Ectodermal cell (in vitro differentiated cells): ENCODE results near the gene LATS1.
A peak's percentile ranks its signal among the peaks of the same experiment; 100 is the strongest.

ENCODE experiments used
- H3K27ac ChIP-seq: 2 replicates; pipeline ENCODE4 v1.7.0; 2013; ENCODE audit warnings: mild to moderate bottlenecking, low read depth, low read length; ENCODE audit not compliant: insufficient read depth, poor library complexity, severe bottlenecking
- H3K27me3 ChIP-seq: 2 replicates; pipeline ENCODE4 v1.7.0; 2013; ENCODE audit warnings: mild to moderate bottlenecking, low read length; ENCODE audit not compliant: insufficient read depth, control insufficient read depth, poor library complexity, severe bottlenecking
- H3K36me3 ChIP-seq: one replicate; pipeline ENCODE4 v1.7.0; 2013; ENCODE audit warnings: low read length; ENCODE audit not compliant: control insufficient read depth, insufficient read depth
- H3K4me1 ChIP-seq: one replicate; pipeline ENCODE4 v1.7.0; 2013; ENCODE audit warnings: low read length; ENCODE audit not compliant: control insufficient read depth, insufficient read depth
- H3K4me3 ChIP-seq: 2 replicates; pipeline ENCODE4 v1.7.0; 2013; ENCODE audit warnings: low read depth, low read length, control low read depth; ENCODE audit not compliant: insufficient read depth
- H3K9me3 ChIP-seq: 2 replicates; pipeline ENCODE4 v1.7.0; 2013; ENCODE audit warnings: mild to moderate bottlenecking, low read length, moderate library complexity; ENCODE audit not compliant: control insufficient read depth
- WGBS, 2 experiments: methylation state at CpG; one replicate each; pipeline ENCODE4 v1.1.7; 2013; ENCODE audit warnings: missing lambda C conversion rate in 2 of 2; 5-methylcytosine and 5-hydroxymethylcytosine counted together

The LATS1 gene

DNA sequence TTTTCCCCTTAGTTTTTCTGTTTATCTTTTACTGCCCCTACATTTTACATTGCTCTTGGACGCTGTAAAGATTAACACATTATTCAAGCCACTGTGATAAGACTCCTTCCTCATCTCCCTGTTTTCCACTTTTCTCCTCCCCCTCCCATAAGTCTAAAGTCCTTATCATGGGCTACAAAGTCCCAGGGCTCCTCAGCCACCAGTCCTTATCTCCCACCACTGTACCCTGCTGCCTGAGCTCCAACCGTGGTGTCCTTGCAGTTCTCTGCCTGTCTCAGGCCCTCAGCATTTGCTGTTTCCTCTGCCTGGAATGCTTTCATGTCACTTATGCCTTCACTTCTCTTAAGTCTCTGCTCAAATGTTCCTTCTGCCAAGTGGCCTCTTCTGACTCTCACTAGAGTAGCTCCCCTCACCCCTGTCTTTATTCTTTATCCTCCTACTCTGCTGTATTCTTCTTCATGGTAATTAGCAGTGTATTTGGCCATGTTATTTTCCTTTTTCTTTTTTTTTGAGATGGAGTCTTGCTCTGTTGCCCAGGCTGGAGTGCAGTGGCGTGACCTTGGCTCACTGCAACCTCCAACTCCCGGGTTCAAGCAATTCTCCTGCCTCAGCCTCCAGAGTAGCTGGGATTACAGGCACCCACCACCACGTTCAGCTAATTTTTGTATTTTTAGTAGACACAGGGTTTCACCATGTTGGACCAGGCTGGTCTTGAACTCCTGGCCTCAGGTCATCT lies 10.8 kb upstream of the LATS1 start:
- Histone ChIP-seq H3K9me3 (no peaks in the 10 kb centered on the region), H3K27ac (no peak overlapping the region), H3K4me3 (no peak overlapping the region), H3K27me3 (no peaks in the 10 kb centered on the region), H3K4me1 (no peaks in the 10 kb centered on the region), H3K36me3 (peaks cover 28% of the 10 kb centered on the region)
- 94% methylated on average over 5 of the region's 5 CpGs for WGBS, 2 experiments

DNA sequence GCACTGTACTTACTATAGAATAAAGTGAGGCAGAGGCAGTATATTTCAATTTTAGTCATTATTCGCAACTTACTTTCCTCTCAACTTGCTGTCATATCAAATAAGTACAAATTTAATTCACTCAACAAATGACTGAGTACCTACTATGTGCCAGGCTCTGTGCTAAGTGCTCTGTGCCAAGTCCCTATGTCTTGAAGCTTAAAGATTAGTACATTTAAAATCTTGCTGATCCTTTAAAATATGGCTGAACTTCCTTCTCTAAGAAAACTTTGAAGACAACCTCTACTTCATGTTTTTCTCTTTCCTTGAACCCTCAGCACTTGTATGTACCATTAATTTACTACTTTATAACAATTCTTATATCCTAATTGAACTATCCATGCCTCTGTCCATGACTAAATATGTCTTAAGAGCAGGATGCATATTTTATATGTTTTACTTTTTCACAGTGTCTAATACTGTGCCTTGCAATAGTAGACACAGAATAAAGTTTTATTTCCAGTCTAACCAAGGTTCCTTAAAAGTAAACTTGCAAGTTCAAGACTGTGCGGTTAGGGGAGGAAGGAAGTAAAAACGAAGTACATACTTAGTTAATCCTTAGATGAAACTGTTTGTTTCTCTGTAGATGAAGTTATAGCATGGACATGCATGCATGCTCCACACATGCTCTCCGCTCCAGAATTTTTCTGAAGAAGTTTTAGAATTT lies 10.0 kb upstream of the LATS1 start:
- Histone ChIP-seq H3K27me3 (no peaks in the 10 kb centered on the region), H3K4me1 (no peaks in the 10 kb centered on the region), H3K9me3 (no peaks in the 10 kb centered on the region), H3K36me3 (peaks cover 24% of the 10 kb centered on the region), H3K4me3 (no peak overlapping the region), H3K27ac (no peak overlapping the region)
- 95 to 99% methylated on average over 4 of the region's 4 CpGs for WGBS, 2 experiments

GRCh38 chr6:149725785-149726184 lies 7.9 kb upstream of the LATS1 start:
- Histone ChIP-seq H3K27me3 (no peaks in the 10 kb centered on the region), H3K27ac (no peak overlapping the region), H3K9me3 (no peaks in the 10 kb centered on the region), H3K4me1 (no peaks in the 10 kb centered on the region), H3K36me3 (peaks cover 24% of the 10 kb centered on the region), H3K4me3 (no peak overlapping the region)
- WGBS, 2 experiments: 92 to 94% methylated on average over 3 of the region's 3 CpGs

DNA sequence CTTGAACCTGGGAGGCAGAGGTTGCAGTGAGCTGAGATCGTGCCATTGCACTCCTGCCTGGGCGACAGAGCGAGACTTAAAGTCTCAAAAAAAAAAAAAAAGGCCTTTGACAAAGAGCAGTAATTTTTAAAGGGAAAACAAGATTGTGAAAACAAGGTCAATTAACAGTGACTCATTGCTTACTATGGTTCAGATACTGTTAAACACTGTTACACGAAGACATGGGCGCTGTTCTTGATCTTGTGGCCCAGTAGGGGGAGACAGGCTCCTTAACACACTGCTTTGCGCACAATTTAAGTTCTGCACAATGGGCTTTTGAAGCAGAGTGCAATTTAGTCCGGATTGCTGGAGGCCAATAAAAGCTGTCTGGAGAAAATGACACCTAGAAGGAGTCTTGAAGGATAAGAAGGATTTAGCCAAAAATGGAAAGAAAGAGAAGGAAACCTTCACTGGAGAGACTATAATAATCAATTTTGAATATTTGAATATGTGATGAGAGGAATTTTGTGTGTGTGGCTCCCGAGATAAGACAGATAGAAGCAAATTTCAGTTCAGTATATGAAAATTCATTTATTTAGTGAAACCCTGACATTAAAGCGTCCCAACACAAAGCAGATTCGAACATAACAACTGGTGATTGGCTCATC lies 6.0 kb upstream of the LATS1 start:
- Histone ChIP-seq H3K4me3 (no peak overlapping the region), H3K4me1 (no peaks in the 10 kb centered on the region), H3K9me3 (no peaks in the 10 kb centered on the region), H3K27me3 (no peaks in the 10 kb centered on the region), H3K27ac (no peak overlapping the region), H3K36me3 (peaks cover 16% of the 10 kb centered on the region)
- WGBS, 2 experiments: 91 to 93% methylated on average over 10 of the region's 10 CpGs

DNA sequence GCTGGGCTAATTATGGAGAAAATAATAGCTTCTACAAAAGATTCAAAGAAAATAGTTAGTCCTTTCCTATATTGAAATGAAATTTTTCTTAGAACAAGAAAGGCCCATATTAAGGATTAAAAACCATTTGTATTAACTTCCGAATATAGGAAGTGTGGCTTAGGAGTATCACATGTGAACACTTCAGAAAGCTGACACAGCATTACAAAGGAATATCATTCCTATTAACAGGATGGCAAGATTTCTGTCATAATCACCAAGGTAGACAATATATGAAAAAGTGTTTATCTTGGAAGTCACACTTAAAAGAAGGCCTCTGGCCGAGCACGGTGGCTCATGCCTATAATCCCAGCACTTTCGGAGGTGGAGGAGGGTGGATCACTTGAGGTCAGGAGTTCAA lies 5.4 kb upstream of the LATS1 start:
- WGBS, 2 experiments: 92 to 96% methylated on average over 4 of the region's 4 CpGs
- Histone ChIP-seq H3K4me1 (peaks cover 5% of the 10 kb centered on the region), H3K27me3 (no peaks in the 10 kb centered on the region), H3K4me3 (no peak overlapping the region), H3K36me3 (peaks cover 10% of the 10 kb centered on the region), H3K27ac (no peak overlapping the region), H3K9me3 (no peaks in the 10 kb centered on the region)

DNA sequence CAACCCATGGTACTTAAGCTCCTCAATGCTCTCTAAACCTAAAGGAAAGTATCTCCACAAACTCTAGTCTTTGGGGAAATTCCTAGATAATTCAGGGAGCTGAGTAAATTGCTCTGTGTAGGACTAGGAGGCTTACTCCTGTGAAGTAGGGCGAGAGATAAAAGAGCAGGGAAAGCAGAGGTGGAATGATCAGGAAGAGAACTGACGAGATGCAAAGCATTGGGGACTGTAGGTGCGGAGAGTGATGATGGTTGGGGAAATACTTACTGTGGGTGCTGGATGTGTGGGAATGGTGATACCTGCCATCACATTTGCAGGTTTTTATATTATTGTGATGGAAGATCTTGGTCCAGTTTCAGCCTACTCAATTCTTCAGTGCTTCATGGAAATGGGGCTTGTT lies 1.6 kb upstream of the LATS1 start:
- 95 to 96% methylated on average over 3 of the region's 3 CpGs for WGBS, 2 experiments
- no peak overlapping the region for H3K4me3 ChIP-seq
- H3K4me1 ChIP-seq: peaks cover 10% of the 10 kb centered on the region
- no peaks in the 10 kb centered on the region for H3K9me3 ChIP-seq
- H3K36me3 ChIP-seq: no peaks in the 10 kb centered on the region
- H3K27ac ChIP-seq: no peak overlapping the region
- no peaks in the 10 kb centered on the region for H3K27me3 ChIP-seq

DNA sequence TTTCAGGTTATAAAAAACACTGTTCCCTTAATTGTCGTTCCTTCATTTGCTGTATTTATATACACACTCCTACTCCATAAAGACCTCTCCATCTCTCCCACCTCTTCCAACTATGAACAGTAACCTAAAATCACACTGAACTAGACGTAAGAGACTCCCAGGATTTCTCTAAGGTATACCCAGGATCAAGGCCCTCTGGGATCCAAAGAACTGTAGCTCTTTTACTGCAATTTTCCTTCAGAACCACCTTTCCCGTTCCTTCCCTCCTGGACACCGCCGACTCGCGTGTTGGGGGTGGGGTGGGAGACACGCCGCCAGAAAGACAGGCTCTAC lies 680 bp downstream of the LATS1 start:
- H3K27ac ChIP-seq: peak overlapping the region; percentile 99
- peak overlapping the region; percentile 96 for H3K4me3 ChIP-seq
- no peaks in the 10 kb centered on the region for H3K27me3 ChIP-seq
- 0 to 1% methylated on average over 9 of the region's 9 CpGs for WGBS, 2 experiments
- H3K9me3 ChIP-seq: no peaks in the 10 kb centered on the region
- H3K36me3 ChIP-seq: no peaks in the 10 kb centered on the region
- peaks cover 10% of the 10 kb centered on the region for H3K4me1 ChIP-seq

GRCh38 chr6:149716181-149716963 lies 1.5 kb downstream of the LATS1 start:
- Histone ChIP-seq H3K4me3 (peak overlapping the region; percentile 96), H3K36me3 (no peaks in the 10 kb centered on the region), H3K27ac (no peak overlapping the region), H3K4me1 (peaks cover 10% of the 10 kb centered on the region), H3K9me3 (no peaks in the 10 kb centered on the region), H3K27me3 (no peaks in the 10 kb centered on the region)
- WGBS, 2 experiments: 67 to 80% methylated on average over 6 of the region's 8 CpGs

DNA sequence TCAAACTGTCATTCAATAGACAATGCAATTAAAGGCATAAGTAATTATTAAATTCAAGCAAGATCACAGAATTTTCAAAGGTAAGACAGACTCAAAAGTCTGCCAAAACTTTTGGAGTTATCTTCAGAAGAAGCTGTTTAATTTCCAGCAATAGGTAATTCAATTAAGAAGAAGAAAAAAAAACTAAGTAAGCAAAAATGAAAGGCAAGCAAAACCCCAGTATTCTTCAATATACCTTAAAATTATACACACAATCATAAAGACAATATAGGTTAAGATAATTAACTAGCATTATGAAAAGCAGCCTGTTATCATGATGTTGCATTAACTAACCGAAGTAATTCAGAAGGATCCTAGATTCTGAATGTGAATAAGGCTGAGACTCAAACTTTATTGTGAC lies 3.5 kb downstream of the LATS1 start:
- Histone ChIP-seq H3K4me1 (peaks cover 10% of the 10 kb centered on the region), H3K9me3 (no peaks in the 10 kb centered on the region), H3K36me3 (no peaks in the 10 kb centered on the region), H3K27me3 (no peaks in the 10 kb centered on the region), H3K27ac (no peak overlapping the region), H3K4me3 (no peak overlapping the region)
- 100% methylated on average over 1 of the region's 1 CpG for WGBS, 2 experiments

DNA sequence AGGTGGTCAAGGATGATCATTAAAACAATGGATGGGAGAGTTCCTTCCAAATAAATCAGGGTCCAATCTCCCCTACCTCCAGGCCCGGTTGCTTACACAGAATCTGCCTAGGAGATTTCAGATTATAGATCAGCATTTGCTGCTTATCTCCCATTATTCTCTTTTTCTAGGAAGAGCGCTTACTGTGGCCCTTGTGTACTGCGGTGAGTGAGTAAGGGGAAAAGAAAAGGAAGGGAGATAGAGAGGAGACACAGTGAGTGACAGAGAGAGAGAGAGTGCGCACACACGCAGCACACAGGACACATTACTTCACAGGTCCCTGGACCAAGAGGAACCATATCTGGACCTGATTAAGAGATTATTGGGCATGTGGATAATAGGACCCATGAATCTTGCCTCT lies 6.2 kb downstream of the LATS1 start:
- no peaks in the 10 kb centered on the region for H3K36me3 ChIP-seq
- no peak overlapping the region for H3K4me3 ChIP-seq
- peaks cover 3% of the 10 kb centered on the region for H3K4me1 ChIP-seq
- H3K27ac ChIP-seq: no peak overlapping the region
- no peaks in the 10 kb centered on the region for H3K27me3 ChIP-seq
- no peaks in the 10 kb centered on the region for H3K9me3 ChIP-seq
- 97 to 100% methylated on average over 3 to 5 of the region's 5 CpGs for WGBS, 2 experiments
